NCI-H345 treated with DMSO at 0.1 percent for 48 hours (cell line): Measurements from ENCODE around the gene PCBP1.
"Not testable (repeated sequence)": the region's sequence is repeated elsewhere in the genome, so short reads cannot be mapped to it uniquely, and the experiment has no call there.

ENCODE experiments used
- DNase-seq: peaks from one replicate; lab custom pipeline; 2025; ENCODE audit not compliant: unreplicated experiment; lab: John Stamatoyannopoulos, UW

The PCBP1 gene

DNA sequence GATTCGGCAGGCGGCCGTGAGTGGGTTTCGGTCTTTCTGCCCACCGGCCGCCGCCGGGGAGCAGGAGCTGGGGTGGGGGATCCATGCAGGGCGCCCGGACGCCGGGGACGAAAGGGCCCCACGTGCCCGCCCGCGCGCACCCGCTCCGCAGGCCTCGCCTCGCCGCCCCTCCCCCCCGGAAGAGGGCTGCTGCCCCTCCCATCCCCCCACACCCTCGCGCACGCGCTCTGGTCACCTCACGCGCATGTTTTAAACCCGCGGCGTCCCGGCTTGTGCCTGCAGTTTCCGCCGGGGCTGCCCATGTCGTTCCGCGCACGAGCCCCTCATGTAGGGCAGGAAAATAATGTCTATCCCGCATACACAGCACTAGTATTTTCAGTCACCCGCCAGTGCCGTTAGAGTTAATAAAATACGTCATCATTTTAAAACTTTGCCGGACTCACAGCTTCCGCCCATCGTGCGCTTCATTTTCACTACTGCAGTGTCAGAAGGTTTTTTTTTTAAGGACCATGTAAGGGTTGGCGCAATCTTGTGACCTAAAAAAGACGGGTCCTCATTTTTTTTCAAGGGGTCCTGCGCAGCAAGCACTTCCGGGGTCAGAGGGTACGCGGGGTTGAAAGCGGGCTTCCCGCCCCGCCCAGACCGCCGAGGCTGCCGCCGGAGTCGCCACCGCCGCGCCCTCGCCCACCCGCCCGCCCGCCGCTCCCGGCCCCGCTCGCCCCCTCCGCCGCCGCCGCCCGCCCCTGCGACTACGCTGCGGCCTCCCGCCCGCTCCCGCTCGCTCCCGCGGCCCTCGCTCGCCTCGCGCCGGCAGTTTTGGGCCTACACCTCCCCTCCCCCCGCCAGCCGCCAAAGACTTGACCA, at the start of gene PCBP1:
Gene PCBP1, plus strand, starts transcription at position 640 of the 864 bp plus-strand sequence. CDS start 267 bp downstream, outside the sequence.
- peak; percentile 78 for DNase-seq

DNA sequence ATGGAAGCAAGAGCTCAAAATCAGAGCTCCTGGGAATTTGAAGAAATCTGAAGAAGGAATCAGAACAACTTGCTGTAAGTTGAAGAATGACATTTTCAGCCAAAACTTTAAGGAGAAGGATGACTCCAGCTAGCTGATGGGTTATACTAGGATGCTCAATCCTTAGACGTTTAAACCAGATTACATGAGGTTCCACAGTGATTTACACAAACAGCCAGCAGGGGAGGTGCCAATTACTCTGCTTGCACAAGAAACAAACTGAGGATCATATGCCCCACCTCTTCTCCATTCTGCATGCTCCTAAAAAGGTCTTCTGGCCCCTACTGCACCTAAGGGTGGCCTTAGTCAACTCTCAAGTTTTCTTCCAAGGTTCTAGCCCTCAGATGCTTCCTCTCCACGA, 47.9 kb upstream of the PCBP1 start:
- DNase-seq = no peak

DNA sequence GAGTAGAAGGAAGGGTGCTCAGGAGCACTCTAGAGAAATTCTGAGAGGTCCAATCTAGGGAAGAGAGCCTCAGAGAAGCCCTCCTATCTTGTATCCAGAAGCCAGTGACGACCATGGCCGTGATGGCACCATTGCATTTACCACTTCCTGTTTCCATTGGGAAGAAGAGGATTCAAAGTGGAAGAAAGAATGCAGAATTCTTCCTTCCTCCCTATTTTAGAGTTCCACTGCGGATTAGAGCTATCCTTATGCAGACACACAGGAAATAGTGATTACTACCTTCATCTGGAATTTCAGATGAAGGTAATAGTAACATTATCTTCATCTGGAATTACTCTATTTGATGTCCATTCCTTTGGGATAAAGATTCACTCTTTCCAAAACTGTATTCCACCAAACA, 45.6 kb upstream of the PCBP1 start:
- DNase-seq = no peak

DNA sequence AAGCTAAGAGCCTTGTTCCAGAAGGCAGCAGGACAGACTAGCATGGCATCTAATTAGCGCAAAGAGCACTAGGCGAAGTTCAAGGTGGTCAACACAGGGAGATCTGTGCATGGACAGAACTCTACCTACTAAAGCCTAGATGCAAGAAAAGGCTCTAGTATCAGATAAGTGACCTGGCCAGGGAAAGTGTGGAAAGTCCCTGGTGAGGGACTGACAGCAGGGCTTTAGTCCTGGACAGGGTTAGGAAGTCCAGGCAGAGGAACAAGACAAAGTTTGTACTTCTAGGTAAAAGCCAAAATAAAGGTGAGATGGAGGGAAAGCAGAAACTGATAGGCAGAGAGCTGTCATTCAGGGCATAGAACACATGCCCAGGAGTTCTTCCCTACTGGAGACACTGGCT, 45.0 kb upstream of the PCBP1 start:
- DNase-seq = no peak

DNA sequence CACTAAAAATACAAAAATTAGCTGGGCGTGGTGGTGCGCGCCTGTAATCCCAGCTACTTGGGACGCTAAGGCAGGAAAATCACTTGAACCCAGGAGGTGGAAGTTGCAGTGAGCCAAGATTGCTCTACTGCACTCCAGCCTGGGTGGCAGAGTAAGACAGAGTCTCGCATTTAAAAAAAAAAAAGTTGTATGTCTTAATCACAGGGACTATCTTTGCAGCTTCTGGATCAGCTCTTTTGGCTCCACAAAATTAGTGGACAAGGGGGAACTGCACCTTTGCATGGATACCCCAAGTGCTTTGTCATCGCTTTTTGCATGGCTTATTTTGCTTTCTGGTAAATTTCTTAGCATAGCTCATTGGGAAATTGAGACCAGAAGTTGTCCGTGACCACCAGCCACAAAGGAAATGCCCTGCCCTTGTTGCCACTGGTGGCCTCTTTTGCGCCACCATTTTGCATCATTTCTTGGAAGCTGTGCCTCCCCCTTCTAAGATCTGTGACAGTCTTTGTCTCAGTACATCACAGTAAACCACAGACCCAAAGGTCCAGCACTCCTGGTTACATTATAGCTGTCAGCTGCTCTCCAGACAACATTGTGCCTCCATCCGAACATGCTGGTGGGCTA, 43.9 kb upstream of the PCBP1 start:
- DNase-seq = no peak

DNA sequence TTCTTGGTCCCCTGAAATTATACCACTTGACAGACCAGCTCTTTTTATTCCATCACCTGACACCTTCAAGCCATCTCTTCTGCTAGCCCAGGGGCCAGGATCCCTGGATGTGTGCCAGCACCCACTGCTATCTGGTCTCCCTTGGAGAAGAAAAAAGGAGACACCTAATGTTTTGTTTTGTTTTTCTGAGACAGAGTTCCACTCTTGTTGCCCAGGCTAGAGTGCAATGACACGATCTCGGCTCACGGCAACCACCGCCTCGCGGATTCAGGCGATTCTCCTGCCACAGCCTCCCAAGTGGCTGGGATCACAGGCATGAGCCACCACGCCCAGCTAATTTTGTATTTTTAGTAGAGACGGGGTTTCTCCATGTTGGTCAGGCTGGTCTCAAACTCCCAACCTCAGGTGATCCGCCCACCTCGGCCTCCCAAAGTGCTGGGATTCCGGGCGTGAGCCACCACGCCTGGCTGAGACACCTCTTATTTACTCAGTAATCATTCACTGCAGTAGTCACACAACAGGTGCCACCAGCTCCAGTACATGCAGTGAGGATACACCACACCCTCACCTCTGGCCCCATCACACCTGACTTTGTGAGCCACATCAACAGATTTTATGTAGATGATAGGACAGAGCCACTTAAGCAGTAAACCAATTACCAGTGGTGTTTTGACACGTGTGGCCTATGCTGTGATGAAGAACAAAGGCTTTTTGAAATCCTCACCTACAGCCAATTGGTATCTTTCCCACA, 42.8 kb upstream of the PCBP1 start:
- no peak for DNase-seq

DNA sequence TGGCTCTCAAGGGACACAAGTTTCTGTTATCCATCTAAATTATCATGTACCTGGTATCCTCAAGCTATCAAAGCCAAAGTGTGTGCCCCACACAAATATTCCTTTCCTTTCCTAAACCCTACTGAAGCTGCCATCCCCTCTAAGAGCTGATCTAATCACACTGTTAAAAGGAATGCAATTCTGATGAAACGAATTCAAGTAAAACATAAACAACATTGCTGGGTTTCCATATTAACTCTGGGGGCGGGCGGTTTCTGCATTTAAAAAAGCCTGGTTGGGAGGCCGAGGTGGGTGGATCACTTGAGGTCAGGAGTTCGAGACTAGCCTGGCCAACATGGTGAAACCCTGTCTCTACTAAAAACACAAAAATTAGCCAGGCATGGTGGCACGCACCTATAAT, 41.9 kb upstream of the PCBP1 start:
- no peak for DNase-seq

DNA sequence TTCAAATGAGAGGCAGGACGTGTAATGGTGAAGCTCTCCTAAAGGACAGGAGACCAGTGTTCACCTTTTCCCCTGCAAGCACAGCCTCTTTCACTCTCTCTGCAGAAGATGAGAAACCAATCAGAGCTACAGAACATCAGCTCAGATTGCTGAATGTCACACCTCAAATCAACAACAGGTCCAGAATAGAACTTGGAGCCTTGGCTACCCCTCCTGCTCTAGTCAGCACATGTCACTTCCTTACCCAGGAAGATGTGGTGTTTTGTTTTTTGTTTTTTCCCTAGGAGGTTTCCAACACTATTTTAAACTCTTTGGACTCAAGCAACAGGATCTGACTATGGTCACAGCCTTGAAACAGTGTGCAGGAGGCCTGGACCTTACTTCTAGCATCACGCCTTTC, 41.3 kb upstream of the PCBP1 start:
- no peak for DNase-seq

DNA sequence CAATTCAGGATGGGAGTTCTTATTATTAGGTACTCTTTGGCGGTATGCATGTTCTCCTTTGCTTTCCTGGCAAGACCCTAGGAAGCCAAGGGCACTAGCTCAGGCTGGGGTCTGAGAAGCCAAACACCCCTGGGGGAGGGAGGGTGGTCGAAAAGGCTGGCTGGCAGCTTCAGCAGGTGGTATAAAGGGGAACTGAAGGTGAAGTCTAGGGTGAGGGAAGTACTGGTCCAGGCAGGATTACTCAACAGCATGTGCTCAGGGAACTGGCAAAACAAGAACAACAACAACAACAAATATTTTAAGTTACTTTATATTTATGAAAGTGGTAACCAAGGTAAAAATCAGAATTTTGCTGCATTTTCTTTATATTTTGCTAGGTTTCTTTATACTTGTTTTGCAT, 40.7 kb upstream of the PCBP1 start:
- no peak for DNase-seq

DNA sequence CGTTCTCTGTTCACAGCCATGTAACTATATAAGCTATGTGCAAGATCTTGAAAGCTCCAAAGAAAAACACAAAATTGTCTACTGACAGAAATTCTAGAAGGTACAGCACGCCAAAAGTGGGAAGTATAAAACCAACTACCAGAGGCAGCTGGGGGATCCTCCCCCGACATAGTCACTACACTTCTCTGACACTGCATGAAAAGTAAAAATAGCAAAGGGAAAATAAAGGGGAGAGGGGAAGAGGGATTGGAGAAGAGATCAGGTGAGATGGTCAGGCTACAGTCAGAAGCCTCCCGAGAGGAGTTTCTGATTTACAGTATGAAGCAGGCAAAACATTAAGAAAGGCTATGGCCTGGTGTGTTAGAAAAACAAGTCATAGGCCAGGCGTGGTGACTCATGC, 39.8 kb upstream of the PCBP1 start:
- no peak for DNase-seq

DNA sequence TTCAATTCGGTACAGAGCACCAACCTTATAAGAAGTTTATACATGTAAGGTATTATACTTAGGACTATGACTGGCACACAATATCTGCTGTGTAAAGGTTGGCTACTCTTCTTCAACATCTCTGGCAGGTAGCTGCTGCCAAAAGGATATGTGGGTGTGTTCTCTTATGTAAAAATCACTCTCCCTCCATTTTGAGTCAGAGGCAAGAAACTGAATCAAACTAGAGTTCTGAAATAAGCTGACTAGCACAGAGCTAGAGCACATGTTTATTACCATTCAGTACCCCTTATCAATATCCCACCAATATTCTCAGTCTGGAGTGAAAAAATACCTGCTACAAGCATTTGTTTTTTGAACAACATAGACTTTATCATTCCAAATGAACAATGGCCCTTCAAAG, 38.0 kb upstream of the PCBP1 start:
- no peak for DNase-seq

DNA sequence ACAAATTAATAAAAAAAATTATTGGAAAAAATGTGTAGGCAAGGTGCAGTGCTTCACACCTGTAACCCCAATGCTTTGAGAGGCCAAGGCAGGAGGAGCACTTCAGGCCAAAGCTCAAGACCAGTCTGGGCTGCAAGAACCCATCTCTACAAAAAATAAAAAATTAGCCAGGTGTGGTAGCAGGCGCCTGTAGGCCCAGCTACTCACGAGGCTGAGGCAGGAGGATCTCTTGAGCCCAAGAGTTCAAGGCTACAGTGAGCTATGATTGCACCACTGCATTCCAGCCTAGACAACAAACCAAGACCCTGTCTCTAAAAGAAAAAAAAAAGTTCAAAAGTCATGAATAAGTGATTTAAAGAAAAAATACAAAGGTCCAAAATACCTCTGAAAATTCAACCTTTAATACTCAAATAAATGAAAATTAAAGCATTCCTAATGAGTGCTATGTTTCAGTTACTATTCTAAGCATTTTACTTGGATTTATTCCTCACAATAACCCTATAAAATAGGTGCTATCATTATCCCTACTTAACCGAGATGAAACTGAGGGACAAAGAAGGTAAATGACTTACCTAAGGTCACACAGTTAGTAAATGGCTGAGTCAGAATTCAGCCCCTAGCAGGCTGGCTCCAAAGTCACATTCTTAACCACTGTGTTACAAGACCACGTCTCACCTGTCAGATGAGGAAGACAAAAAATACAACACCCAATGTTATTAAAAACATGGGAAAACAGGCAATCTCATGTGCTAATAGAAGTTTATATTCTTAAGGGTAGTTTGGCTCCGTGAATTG, 36.4 kb upstream of the PCBP1 start:
- no peak for DNase-seq

DNA sequence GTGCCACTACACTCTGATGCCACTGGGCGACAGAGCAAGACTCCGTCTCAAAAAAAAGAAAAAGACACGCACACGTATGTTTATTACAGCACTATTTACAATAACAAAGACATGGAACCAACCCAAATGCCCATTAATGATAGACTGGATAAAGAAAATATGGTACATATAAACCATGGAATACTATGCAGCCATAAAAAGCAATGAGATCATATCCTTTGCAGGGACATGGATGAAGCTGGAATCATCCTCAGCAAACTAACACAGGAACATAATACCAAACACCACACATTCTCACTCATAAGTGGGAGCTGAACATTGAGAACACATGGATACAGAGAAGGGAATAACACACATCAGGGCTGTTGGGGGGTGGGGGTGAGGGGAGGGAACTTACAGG, 32.0 kb upstream of the PCBP1 start:
- not testable (repeated sequence) for DNase-seq

DNA sequence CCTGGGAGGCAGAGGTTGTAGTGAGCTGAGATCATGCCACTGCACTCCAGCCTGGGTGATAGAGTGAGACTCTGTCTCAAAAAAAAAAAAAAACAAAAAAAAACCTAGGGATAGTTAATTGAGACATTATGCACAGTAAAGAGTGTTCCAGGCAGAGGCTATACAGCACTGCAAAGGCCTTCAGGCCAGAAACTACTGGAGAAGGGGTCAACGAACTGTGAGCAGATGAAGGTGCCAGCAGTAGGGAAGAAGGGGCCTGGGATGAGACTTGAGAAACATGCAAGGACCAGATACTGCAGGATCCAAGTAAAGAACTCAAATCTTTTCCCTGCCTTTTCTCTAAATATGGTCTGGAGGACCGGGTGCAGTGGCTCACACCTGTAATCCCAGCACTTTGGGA, 26.0 kb upstream of the PCBP1 start:
- DNase-seq = no peak

DNA sequence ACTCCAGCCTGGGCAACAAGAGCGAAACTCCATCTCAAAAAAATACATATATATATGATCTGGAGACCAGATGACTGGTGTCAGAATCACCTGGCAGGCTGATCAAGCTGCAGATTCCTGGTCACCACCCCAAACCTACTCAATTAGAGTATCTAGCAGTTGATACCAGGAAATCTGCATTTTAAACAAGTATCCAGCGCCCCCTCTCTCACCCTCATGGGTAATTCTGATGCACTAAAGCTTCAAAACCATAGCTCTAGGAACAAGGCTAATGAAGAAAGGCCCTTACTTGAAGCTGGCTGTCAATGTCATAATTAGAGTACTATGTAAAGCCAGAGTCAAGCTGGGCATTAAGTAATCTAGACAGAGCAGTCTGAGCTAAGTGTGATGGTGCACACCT, 25.0 kb upstream of the PCBP1 start:
- no peak for DNase-seq

DNA sequence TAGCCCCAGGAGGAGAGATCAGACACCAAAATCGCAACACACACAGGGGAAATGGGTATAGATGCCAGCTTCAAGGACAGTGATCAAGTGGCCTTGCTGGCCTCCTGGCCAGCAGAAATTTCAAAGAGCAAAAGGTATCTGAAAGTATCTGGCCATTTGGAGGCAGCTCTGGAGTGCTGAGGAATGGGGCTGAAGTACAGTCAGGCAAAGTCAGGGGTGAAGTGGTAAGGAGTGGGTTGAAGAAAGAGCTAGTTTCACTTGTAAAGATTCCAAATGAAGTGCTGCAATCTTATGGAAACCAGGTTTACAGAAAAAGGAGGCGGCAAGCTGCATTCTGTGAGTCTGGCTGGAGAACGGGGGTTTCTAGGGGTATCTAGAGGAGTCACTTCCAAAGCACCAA, 19.2 kb upstream of the PCBP1 start:
- no peak for DNase-seq

DNA sequence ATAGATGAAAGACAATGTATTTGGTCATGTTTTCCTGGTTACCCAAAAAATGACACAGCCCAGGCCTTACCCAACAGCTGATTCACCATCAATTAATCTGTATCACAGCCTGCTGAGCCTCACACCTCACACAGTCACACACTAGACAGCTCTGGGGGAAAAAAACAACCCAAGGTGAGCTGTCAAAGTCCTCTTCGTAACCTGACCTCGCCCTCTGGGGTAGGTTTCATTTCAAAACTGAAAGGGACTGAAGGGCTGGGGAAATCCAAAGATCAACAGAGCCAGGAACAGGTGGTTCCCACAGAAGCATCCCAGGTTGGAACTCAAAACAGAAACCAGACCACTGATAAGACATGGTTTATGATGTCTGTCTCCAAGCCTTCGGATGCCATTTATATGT, 18.2 kb upstream of the PCBP1 start:
- DNase-seq = no peak

DNA sequence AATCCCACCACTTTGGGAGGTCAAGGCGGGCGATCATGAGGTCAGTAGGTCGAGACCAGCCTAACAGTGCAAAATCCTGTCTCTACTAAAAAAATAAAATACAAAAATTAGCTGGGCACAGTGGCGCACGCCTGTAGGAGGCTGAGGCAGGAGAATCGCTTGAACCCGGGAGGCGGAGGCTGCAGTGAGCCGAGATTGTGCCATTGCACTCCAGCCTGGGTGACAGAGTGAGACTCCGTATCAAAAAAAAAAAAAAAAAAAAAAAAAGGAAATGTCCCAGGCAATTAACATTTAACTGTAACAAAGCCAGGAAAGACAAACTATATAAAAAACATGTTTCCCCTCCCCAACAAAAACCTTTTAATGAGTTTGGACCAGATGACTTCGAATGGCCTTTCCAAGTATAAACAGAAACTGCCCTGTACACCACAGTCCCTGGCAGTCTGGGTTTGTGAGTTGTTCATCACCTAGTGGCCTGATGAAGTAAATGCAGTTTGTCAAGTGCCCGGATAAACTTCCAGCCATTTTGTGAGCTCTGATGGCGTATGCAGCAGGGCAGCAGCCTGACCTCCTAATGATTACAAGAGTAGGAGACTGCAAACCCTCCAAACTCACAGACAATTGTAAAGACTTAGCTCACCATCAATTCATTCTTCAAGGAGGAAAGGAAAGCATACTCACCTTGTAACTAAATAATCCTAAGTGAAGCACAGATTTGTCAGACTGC, 16.6 kb upstream of the PCBP1 start:
- peak; percentile 70 for DNase-seq

DNA sequence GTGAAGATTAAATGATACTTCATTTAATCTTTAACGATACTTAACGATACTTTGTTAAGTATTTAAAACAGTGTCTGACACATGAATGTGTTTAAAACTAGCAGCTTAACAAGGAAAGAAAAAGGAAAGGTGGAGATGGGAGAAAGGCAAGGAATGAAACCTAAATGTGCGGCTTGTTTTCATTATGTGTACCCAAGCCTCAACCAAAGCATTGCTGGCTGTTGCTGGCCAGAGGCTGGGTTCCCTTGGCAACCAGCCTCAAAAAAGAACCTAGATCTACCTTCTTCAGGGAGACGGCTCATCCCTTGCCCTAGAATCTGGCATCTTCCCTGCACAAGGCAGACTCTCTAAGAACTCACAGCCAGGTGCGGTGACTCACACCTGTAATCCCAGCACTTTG, 13.8 kb upstream of the PCBP1 start:
- DNase-seq = no peak

DNA sequence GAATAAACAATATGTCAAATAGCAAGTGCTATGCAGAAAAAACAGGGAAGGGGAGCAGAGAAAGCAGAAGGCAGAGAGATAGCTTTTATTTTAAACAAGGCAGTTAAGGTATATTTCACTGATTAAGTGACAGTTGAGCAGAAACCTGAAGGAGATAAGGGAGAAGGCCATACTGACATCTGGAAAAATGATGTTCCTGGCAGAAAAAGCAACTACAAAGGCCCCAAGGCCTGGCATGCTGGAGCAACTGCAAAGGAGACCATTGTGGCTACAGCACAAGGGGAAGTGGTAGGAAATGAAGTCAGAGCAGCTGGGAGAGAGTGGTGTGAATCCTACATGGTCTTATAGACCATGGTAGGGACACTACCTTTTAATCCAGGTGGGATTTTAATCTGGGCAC, 8.9 kb upstream of the PCBP1 start:
- DNase-seq = no peak
